HG03342 (cell line): ENCODE data around the gene SLC51B.
"Not testable (repeated sequence)": the region's sequence is repeated elsewhere in the genome, so short reads cannot be mapped to it uniquely, and the experiment has no call there.

Experiments
- ATAC-seq: cut with Tn5 transposase; IDR thresholded peaks from one replicate; pipeline ENCODE4 v1.9.1; 2021; ENCODE audit warnings: mild to moderate bottlenecking, moderate library complexity; ENCODE audit not compliant: unreplicated experiment

SLC51B gene

GRCh38 chr15:65044724-65045481, at the start of gene SLC51B:
Gene SLC51B, plus strand, starts transcription at chr15:65045387. Its CDS starts 4,618 bp downstream, at chr15:65050005.
- ATAC-seq = no peak

DNA sequence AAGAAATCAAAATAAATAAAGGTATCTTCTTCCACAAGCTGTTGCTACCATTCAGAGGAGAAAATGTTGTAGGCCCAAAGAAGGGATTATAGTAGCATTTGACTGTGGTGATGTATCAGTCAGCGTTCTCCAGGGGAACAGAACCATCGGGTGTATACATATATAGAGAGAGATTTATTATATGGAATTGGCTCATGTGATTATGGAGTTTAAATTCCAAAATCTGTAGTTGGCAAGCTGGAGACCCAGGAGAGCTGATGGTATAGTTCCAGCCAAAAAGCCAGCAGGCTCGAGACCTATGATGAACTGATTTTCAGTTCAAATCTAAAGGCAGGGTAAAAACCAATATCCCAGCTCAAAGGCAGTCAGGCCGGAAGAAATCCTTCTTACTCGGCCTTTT, 48.1 kb upstream of the SLC51B start:
- no peak for ATAC-seq

- ATAC-seq = no peak
Measured at GRCh38 chr15:64997745-64998375, 47.3 kb upstream of the SLC51B start.

DNA sequence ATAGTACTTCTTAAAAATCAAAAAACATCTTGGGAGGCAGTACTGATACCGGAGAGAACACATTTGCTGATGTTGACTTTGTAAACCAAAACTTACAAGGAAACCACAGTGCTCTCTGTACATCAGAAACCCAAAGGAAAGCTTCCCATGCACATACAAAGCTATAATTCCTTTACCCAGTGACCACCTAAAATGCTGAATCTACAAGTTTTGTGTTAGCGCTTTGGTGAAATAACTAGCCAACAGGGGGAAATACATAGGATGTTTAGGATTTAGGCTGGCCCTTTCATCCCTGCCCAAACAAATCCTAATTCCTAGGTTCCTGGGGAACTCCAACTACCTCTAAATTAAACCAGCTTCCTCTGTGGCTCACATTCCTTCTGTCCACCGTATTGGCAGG, 40.2 kb upstream of the SLC51B start:
- no peak for ATAC-seq

DNA sequence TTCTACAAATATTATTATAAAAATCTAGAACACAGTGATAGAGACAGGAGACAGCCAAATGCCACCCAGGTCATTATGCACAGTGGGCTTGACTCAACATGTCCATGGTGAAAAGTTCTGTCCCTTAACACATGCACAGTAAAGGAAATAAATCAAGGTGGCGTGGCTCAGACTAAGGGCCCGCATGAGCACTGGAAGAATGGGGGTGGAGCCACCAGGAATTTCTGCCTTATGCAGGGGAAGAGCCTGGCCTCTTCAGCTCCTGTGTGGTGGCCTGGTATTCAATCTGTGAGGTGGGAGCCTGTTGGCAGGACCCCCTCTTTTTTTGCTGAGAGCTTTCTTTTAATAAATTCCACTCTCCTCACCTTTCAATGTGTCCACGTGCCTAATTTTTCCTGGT, 38.3 kb upstream of the SLC51B start:
- ATAC-seq = no peak

DNA sequence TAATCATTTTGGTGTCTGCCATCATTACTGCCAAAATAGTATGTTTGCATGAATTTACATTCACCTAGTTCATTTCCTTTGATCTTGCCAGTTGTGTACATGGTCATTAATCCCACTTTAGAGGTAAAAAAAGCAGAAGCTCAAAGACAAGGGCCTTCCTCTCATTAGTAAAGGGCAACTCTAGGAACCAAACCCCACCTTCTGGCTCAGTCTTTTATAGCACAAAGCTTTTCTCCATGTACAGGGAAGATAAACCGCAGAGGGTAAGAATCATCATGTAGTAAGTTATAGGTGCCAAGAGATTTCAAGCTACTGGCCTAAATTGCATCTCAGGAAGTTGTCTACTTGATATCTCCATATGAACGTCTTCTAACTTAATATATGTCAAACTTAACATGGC, 36.2 kb upstream of the SLC51B start:
- ATAC-seq = no peak

GRCh38 chr15:65011198-65011597, 34.0 kb upstream of the SLC51B start:
- ATAC-seq = not testable (repeated sequence)

- no peak for ATAC-seq
Measured at GRCh38 chr15:65020419-65020818, 24.8 kb upstream of the SLC51B start.

DNA sequence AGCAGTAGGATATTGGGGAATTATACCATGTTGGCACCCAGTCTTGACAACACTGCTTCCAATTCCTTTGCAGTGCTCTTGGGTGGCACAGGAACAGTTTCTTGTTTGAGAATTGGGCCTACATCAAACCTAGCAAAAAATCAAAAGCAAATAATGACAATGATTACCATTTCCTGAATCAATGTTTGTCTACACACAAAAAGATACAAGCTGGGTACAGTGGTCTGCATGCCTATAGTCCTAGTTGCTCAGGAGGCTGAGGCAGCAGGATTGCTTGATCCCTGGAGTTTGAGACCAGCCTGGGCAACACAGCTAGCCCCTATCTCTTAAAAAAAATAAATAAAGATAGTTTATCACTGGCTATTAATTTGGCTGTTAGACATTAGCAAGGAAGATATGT, 23.7 kb upstream of the SLC51B start:
- no peak for ATAC-seq

- no peak for ATAC-seq
Measured at GRCh38 chr15:65026756-65027155, 18.4 kb upstream of the SLC51B start.

- ATAC-seq = no peak
Measured at GRCh38 chr15:65027593-65027992, 17.6 kb upstream of the SLC51B start.

DNA sequence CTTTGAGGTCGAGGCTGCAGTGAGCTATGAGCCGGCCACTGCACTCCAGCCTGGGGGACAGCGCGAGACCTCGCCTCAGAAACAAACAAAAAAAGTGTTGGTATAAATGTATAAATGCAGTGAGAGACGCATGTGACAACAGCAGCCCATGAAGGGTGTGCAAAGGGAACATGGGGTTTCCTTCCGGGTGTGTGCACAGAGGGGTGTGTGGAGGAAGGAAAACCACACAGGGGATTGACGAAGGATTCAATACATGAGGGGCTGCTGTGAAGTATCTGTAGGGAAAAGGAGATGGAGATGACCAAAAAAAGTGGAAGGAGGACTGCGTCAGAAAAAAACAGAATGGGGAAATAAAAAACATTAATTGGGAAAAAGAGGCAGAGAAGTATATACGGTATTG, 16.8 kb upstream of the SLC51B start:
- no peak for ATAC-seq

DNA sequence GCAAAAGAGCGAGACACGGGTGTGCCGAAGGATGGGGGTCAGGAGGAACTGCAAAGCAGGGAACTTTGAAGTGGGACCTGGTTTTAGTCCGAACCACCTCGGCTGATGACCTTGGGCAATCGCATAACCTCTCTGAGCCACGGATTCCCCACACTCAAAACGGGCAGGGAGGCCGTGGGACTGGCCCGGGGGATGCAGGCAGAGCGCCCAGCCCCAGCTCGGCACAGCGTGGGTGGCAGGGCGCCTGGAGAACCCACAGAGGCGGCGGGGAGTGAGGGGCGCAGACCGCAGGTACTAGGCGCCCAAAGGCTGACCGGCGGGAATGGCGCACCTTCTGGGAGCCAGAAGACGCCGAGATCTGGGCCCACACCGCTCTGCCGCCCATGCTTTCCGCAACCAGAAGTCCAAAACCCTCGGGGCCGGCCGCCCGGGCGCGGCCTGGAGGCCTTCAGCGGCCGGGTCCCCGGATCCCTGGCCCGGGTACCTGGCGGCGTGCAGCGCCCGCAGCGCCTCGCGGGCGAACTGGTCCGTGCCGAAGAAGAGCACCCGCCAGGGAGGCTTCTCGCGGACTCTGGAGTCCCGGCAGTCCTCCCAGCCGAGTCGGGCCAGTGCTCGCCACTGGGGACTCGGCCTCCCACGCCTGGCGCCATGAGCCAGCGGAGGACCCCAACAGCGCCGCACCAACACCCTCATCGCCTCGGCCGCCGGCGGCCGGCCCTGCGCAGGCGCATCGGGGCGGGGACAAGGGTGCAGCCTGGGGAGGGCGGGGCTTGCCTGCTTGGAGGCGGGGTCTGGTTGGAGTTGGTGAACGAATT, 16.1 kb upstream of the SLC51B start, which contains the start of gene MTFMT:
MTFMT (minus strand) TSS at position 719 of the 815 bp plus-strand sequence; CDS start at position 693, 26 bp downstream.
- ATAC-seq = peak; percentile 66

DNA sequence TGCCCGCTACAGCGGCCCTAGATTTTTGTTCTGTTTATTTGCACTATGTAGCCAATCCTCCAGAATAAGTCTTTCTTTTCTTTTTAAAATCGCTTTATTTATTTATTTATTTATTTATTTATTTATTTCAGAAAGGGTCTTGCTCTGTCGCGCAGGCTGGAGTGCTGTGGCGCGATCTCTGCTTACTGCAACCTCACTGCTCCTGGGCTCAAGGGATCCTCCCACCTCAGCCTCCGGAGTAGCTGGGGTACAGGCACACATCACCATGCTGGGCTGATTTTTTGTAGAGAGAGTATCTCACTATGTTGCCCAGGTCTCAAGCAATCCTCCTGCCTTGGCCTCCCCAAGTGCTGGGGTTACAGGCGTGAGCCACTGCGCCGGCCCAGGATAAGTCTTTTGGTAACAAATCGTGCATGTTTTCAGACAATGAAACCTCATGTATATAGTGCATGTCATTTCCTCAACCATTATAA, 15.4 kb upstream of the SLC51B start:
- ATAC-seq = no peak

- no peak for ATAC-seq
Measured at GRCh38 chr15:65032801-65033537, 12.2 kb upstream of the SLC51B start.

DNA sequence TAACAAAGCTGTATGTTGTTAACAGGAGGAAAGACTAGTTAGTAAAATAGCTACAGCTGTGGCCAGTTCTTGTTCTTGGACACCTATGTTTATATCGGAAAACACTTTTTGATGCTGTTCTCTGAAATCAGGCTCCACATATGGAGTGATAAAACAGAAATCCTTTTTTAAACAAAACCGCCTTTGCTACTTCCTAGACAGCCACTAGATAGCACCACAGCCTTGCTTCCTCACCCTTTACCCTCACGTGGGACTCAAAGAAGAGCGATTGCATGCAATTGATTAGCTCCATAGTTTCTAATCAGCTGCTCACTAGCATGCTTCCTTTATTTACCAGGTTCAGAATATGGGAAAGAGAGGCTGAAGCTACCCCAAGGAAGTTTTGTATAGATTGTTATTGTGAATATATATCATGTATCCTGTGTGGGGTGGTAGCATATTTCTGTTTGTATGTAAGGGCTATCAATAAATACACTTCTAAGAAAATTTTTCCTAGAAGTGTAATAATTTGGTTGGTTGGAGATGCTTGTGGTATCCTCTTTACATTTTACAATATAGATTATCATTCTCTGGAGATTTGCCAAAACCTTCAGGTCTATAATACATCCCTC, 11.4 kb upstream of the SLC51B start:
- no peak for ATAC-seq

GRCh38 chr15:65034719-65035118, 10.5 kb upstream of the SLC51B start:
- no peak for ATAC-seq

DNA sequence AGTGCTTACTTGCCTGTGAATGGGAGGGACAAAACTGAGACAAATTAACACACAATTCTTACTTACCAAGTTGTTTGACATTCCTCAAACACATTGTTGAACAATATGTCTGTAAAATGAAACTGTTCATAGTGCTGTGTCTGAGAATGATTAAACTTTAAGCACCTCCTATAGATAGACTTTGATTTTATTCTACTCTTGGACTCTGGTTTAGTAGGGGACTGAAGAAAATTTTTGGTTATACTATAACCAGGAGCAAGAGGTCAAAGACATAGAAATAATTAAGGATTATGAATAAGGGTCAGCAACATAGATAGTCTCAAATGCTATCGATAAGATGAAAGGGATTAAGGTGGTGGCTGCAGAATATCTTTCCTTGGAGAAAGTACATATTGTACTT, 7.9 kb upstream of the SLC51B start:
- no peak for ATAC-seq

- no peak for ATAC-seq
Measured at GRCh38 chr15:65038428-65038827, 6.8 kb upstream of the SLC51B start.

- ATAC-seq = no peak
Measured at GRCh38 chr15:65038836-65039235, 6.4 kb upstream of the SLC51B start.
